ENCODE data around the gene NOL3.

NOL3 gene

GRCh38 chr16:67184995-67185650 is 14.8 kb downstream of the NOL3 start:
- TF ChIP-seq CTCF (conservative IDR thresholded peaks at IDR 0.05; ENCODE audit: low read depth, low read length) = peak; percentile 92
- no peak overlapping the region for H3K4me3 ChIP-seq (ENCODE audit: low read depth, low read length)
- peak; percentile 95 for DNase-seq (ENCODE audit: low read depth)

- DNase-seq (ENCODE audit: low read depth) = no peak
- no peak for TF ChIP-seq CTCF (conservative IDR thresholded peaks at IDR 0.05; ENCODE audit: low read depth, low read length)
- H3K4me3 ChIP-seq (ENCODE audit: low read depth, low read length) = no peak overlapping the region
Measured at GRCh38 chr16:67185651-67186134, 15.4 kb downstream of the NOL3 start.

- no peak overlapping the region for H3K4me3 ChIP-seq (ENCODE audit: low read depth, low read length)
- no peak for TF ChIP-seq CTCF (conservative IDR thresholded peaks at IDR 0.05; ENCODE audit: low read depth, low read length)
- DNase-seq (ENCODE audit: low read depth) = no peak
Measured at GRCh38 chr16:67186550-67186950, 16.2 kb downstream of the NOL3 start.

- no peak for DNase-seq (ENCODE audit: low read depth)
- no peak overlapping the region for H3K4me3 ChIP-seq (ENCODE audit: low read depth, low read length)
- TF ChIP-seq CTCF (conservative IDR thresholded peaks at IDR 0.05; ENCODE audit: low read depth, low read length) = no peak
Measured at GRCh38 chr16:67187175-67187890, 17.0 kb downstream of the NOL3 start.

GRCh38 chr16:67188323-67188722 is 18.0 kb downstream of the NOL3 start:
- DNase-seq (ENCODE audit: low read depth) = no peak
- TF ChIP-seq CTCF (conservative IDR thresholded peaks at IDR 0.05; ENCODE audit: low read depth, low read length) = no peak
- no peak overlapping the region for H3K4me3 ChIP-seq (ENCODE audit: low read depth, low read length)

GRCh38 chr16:67188798-67189197 is 18.5 kb downstream of the NOL3 start:
- H3K4me3 ChIP-seq (ENCODE audit: low read depth, low read length) = no peak overlapping the region
- TF ChIP-seq CTCF (conservative IDR thresholded peaks at IDR 0.05; ENCODE audit: low read depth, low read length) = no peak

More at GRCh38 chr16:67188798-67189197, 18.5 kb downstream of the NOL3 start:
- DNase-seq (ENCODE audit: low read depth) = no peak

Data from choroid plexus epithelial cell (primary cell).